ENCODE results near the gene VSTM2L. TPM values are rescaled to one million over a fixed set of nuclear protein-coding genes. Genes with fewer than 3 reads are reported as not detected.
A peak's percentile ranks its signal among the peaks of the same experiment; 100 is the strongest.

The VSTM2L gene
- total and polyA plus RNA-seq, 2 of the 13 experiments (the other 11 are each of a cell fraction or from before 2014, with no cell fraction given): not detected

DNA sequence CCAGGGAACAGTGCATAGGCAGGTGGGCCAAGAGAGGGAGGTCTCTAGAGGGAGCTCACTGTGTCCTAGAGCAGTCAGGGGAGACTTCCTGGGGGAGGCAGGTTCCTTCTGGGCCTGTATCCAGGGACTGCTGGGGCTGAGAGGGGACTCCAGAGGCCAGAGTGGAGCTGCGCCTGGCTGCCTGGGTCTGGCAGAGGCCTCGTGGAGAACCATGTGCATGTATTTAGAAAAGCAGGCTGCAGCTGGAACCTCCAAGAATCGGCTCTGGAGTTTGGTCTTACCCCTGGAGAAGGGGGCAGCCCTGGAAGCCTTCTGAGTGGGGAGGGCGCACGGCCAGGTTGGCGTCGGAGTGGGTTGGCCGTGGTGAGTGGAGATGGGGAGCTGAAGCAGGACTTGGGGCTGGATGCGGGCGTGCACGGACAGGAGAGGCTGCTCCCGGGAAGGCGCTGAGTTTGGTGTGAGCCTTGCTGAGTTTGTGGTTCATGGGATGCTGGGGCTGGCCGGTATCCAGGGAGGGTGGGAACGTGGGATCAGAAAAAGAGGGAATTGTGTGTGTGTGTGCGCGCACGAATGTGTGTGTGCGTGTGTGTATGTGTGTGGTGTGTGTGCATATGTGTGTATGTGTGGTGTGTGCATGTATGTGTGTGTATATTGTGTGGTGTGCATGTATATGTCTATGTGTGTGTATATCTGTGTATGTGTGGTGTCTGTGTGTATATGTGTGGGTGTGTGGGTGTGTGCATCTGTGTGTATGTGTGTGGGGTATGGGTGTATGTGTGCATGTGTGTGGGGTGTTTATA is 10.8 kb downstream of the VSTM2L start (continued):
- TF ChIP-seq AHDC1 (CRISPR knock-in tag; IDR thresholded peaks at IDR 0.05; ENCODE audit: borderline replicate concordance) (no peak), ZSCAN20 (CRISPR knock-in tag; IDR thresholded peaks at IDR 0.05; ENCODE audit: borderline replicate concordance) (no peak), ZNF451 (CRISPR knock-in tag; IDR thresholded peaks at IDR 0.05) (no peak), NCOA1 (CRISPR knock-in tag; IDR thresholded peaks at IDR 0.05) (no peak), NRL (CRISPR knock-in tag; IDR thresholded peaks at IDR 0.05; ENCODE audit: borderline replicate concordance) (0 out of 2 replicates have a peak, but pooled peaks have one; percentile 40), ARNT2 (CRISPR knock-in tag; IDR thresholded peaks at IDR 0.05; ENCODE audit: low read depth) (no peak), MIXL1 (CRISPR knock-in tag; IDR thresholded peaks at IDR 0.05) (no peak)
- TF ChIP-seq, protein P1, sequence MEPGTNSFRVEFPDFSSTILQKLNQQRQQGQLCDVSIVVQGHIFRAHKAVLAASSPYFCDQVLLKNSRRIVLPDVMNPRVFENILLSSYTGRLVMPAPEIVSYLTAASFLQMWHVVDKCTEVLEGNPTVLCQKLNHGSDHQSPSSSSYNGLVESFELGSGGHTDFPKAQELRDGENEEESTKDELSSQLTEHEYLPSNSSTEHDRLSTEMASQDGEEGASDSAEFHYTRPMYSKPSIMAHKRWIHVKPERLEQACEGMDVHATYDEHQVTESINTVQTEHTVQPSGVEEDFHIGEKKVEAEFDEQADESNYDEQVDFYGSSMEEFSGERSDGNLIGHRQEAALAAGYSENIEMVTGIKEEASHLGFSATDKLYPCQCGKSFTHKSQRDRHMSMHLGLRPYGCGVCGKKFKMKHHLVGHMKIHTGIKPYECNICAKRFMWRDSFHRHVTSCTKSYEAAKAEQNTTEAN (CRISPR knock-in tag; conservative IDR thresholded peaks at IDR 0.05): no peak
- TF ChIP-seq, protein P2, sequence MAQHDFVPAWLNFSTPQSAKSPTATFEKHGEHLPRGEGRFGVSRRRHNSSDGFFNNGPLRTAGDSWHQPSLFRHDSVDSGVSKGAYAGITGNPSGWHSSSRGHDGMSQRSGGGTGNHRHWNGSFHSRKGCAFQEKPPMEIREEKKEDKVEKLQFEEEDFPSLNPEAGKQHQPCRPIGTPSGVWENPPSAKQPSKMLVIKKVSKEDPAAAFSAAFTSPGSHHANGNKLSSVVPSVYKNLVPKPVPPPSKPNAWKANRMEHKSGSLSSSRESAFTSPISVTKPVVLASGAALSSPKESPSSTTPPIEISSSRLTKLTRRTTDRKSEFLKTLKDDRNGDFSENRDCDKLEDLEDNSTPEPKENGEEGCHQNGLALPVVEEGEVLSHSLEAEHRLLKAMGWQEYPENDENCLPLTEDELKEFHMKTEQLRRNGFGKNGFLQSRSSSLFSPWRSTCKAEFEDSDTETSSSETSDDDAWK (CRISPR knock-in tag; IDR thresholded peaks at IDR 0.05): no peak
- TF ChIP-seq, protein P3, sequence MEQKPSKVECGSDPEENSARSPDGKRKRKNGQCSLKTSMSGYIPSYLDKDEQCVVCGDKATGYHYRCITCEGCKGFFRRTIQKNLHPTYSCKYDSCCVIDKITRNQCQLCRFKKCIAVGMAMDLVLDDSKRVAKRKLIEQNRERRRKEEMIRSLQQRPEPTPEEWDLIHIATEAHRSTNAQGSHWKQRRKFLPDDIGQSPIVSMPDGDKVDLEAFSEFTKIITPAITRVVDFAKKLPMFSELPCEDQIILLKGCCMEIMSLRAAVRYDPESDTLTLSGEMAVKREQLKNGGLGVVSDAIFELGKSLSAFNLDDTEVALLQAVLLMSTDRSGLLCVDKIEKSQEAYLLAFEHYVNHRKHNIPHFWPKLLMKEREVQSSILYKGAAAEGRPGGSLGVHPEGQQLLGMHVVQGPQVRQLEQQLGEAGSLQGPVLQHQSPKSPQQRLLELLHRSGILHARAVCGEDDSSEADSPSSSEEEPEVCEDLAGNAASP (CRISPR knock-in tag; IDR thresholded peaks at IDR 0.05; ENCODE audit: borderline replicate concordance): no peak
- TF ChIP-seq, protein P4, sequence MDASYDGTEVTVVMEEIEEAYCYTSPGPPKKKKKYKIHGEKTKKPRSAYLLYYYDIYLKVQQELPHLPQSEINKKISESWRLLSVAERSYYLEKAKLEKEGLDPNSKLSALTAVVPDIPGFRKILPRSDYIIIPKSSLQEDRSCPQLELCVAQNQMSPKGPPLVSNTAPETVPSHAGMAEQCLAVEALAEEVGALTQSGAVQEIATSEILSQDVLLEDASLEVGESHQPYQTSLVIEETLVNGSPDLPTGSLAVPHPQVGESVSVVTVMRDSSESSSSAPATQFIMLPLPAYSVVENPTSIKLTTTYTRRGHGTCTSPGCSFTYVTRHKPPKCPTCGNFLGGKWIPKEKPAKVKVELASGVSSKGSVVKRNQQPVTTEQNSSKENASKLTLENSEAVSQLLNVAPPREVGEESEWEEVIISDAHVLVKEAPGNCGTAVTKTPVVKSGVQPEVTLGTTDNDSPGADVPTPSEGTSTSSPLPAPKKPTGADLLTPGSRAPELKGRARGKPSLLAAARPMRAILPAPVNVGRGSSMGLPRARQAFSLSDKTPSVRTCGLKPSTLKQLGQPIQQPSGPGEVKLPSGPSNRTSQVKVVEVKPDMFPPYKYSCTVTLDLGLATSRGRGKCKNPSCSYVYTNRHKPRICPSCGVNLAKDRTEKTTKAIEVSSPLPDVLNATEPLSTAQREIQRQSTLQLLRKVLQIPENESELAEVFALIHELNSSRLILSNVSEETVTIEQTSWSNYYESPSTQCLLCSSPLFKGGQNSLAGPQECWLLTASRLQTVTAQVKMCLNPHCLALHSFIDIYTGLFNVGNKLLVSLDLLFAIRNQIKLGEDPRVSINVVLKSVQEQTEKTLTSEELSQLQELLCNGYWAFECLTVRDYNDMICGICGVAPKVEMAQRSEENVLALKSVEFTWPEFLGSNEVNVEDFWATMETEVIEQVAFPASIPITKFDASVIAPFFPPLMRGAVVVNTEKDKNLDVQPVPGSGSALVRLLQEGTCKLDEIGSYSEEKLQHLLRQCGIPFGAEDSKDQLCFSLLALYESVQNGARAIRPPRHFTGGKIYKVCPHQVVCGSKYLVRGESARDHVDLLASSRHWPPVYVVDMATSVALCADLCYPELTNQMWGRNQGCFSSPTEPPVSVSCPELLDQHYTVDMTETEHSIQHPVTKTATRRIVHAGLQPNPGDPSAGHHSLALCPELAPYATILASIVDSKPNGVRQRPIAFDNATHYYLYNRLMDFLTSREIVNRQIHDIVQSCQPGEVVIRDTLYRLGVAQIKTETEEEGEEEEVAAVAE (CRISPR knock-in tag; IDR thresholded peaks at IDR 0.05; ENCODE audit: borderline replicate concordance): no peak
- TF ChIP-seq, protein P5, sequence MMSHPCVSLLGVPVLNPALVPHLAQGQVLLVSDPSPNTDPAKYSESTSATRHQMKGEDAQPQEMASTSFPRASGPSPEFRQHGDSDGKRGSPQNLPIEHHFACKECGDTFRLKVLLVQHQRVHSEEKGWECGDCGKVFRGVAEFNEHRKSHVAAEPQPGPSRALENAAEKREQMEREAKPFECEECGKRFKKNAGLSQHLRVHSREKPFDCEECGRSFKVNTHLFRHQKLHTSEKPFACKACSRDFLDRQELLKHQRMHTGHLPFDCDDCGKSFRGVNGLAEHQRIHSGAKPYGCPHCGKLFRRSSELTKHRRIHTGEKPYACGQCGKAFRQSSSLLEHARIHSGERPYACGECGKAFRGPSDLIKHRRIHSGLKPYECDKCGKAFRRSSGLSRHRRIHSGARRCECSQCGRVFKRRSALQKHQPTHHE (CRISPR knock-in tag; IDR thresholded peaks at IDR 0.05; ENCODE audit: borderline replicate concordance): no peak

Data from HepG2 (cell line).